ENCODE results near the gene SLC26A9.
"Not testable (repeated sequence)": the region's sequence is repeated elsewhere in the genome, so short reads cannot be mapped to it uniquely, and the experiment has no call there.

SLC26A9 gene

GRCh38 chr1:205896351-205896750 is 46.9 kb downstream of the SLC26A9 start:
- no peak for DNase-seq (ENCODE audit: low read depth in 2 of 2, low spot score in 1 of 2)

GRCh38 chr1:205894119-205894518 is 49.1 kb downstream of the SLC26A9 start:
- not testable (repeated sequence) for DNase-seq (ENCODE audit: low read depth in 2 of 2, low spot score in 1 of 2)

- DNase-seq (ENCODE audit: low read depth in 2 of 2, low spot score in 1 of 2): not testable (repeated sequence)
These were observed 51.1 kb downstream of the SLC26A9 start for GRCh38 chr1:205892175-205892574.

- not testable (repeated sequence) for DNase-seq (ENCODE audit: low read depth in 2 of 2, low spot score in 1 of 2)
These were observed 51.8 kb downstream of the SLC26A9 start for GRCh38 chr1:205891481-205891880.

GRCh38 chr1:205890631-205891030 is 52.6 kb downstream of the SLC26A9 start:
- not testable (repeated sequence) for DNase-seq (ENCODE audit: low read depth in 2 of 2, low spot score in 1 of 2)

GRCh38 chr1:205889706-205890105 is 53.5 kb downstream of the SLC26A9 start:
- not testable (repeated sequence) for DNase-seq (ENCODE audit: low read depth in 2 of 2, low spot score in 1 of 2)

- DNase-seq (ENCODE audit: low read depth in 2 of 2, low spot score in 1 of 2): not testable (repeated sequence)
These were observed 54.2 kb downstream of the SLC26A9 start for GRCh38 chr1:205889006-205889405.

GRCh38 chr1:205883792-205884191 is 59.5 kb downstream of the SLC26A9 start:
- no peak for DNase-seq (ENCODE audit: low read depth in 2 of 2, low spot score in 1 of 2)

- DNase-seq (ENCODE audit: low read depth in 2 of 2, low spot score in 1 of 2): no peak
These were observed 62.3 kb downstream of the SLC26A9 start for GRCh38 chr1:205880923-205881322.

- no peak for DNase-seq (ENCODE audit: low read depth in 2 of 2, low spot score in 1 of 2)
These were observed 63.3 kb downstream of the SLC26A9 start for GRCh38 chr1:205879974-205880373.

- no peak for DNase-seq (ENCODE audit: low read depth in 2 of 2, low spot score in 1 of 2)
These were observed 65.2 kb downstream of the SLC26A9 start for GRCh38 chr1:205878026-205878425.

- DNase-seq (ENCODE audit: low read depth in 2 of 2, low spot score in 1 of 2): not testable (repeated sequence)
These were observed 70.1 kb downstream of the SLC26A9 start for GRCh38 chr1:205873148-205873547.

- no peak for DNase-seq (ENCODE audit: low read depth in 2 of 2, low spot score in 1 of 2)
These were observed 73.0 kb downstream of the SLC26A9 start for GRCh38 chr1:205870236-205870635.

All from stimulated activated CD8-positive, alpha-beta memory T cell treated with anti-CD3 and anti-CD28 coated beads, Interleukin-4, amount 100 ng/mL, for 4 hours (primary cell).